Transverse colon (tissue), 4 donors: Measurements from ENCODE around the gene CREB5. TPM values are rescaled to one million over a fixed set of nuclear protein-coding genes. Genes with fewer than 3 reads are reported as not detected.
A peak's percentile ranks its signal among the peaks of the same experiment; 100 is the strongest.

Source experiments
- DNase-seq: peaks from one replicate; pipeline ENCODE4 v3.0.0-alpha.2; 2019
- H3K27ac ChIP-seq, 4 donors: fragments of 200-600 bp; sonication (generic); 2 replicates each; pipeline ENCODE4 v1.5.1; 2016 to 2018; ENCODE audit warnings: inconsistent platforms in 4 of 4
- H3K27me3 ChIP-seq: fragments of 200-600 bp; sonication (generic); 2 replicates; pipeline ENCODE4 v1.5.1; 2017; ENCODE audit warnings: inconsistent platforms
- H3K36me3 ChIP-seq, 4 donors: fragments of 200-600 bp; sonication (generic); 2 replicates each; pipeline ENCODE4 v1.5.1; 2017 to 2019; ENCODE audit warnings: inconsistent platforms in 4 of 4
- H3K4me1 ChIP-seq, 4 donors: fragments of 200-600 bp; sonication (generic); 2 replicates each; pipeline ENCODE4 v1.5.1; 2017 to 2020; ENCODE audit warnings: inconsistent platforms in 4 of 4
- H3K4me3 ChIP-seq, 4 donors: fragments of 200-600 bp; sonication (generic); 1 replicate in 1 of 4; 2 replicates in 3 of 4; pipeline versions ENCODE4 v1.5.1 to v1.6.1; 2017 to 2019; ENCODE audit warnings: inconsistent platforms in 4 of 4
- H3K9me3 ChIP-seq, 2 donors: fragments of 200-600 bp; sonication (generic); 2 replicates each; pipeline ENCODE4 v1.5.1; 2017 to 2019; ENCODE audit warnings: inconsistent platforms in 2 of 2
- EP300 ChIP-seq: sonication (generic); formaldehyde crosslinking; IDR thresholded peaks from one replicate; pipeline ENCODE4 v1.6.1; 2017; ENCODE audit warnings: antibody characterized with exemption, low read depth
- POLR2A ChIP-seq: fragments of 450-650 bp; IDR thresholded peaks from one replicate; pipeline ENCODE4 v1.6.1; 2016; ENCODE audit warnings: antibody characterized with exemption, mild to moderate bottlenecking, moderate library complexity
- POLR2AphosphoS5 ChIP-seq, 3 donors: sonication (generic); formaldehyde crosslinking; IDR thresholded peaks; one replicate each; pipeline ENCODE4 v1.6.1; 2016; ENCODE audit warnings: antibody characterized with exemption in 3 of 3
- WGBS, 2 donors: methylation state at CpG; one replicate each; pipeline ENCODE4 v1.1.5; 2018; ENCODE audit warnings: low coverage in 1 of 2; 5-methylcytosine and 5-hydroxymethylcytosine counted together
- in situ Hi-C, 4 donors: fragments of 200-750 bp; cut with MboI; loops; one replicate each; pipeline versions ENCODE4 v1.15.0 to v1.15.1; 2017; ENCODE audit warnings: low sequenced_read_pairs in 3 of 4, low pct_ligation_motif_present in 1 of 4, low pct_unique_long_range_greater_than_20kb in 1 of 4
- intact Hi-C: fragments of 100-400 bp; cut with DNase I; formaldehyde crosslinking; loops from one replicate; pipeline ENCODE4 v1.15.1; 2023; ENCODE audit warnings: low total_unique reads
- total RNA-seq, 4 donors: library from RNA; depleted of rRNA; stranded (reverse); fragments of >200 nt; gene quantifications; one replicate each; pipeline ENCODE4 v1.1.0, GENCODE V29; 2016
- TF ChIP-seq, protein P1 (sequence below), 5 experiments: fragments of 200-600 bp in 3 of 5; fragments of 450-650 bp in 2 of 5; sonication (generic) in 3 of 5; IDR thresholded peaks; 1 replicate in 2 of 5; 2 replicates in 3 of 5; pipeline ENCODE4 v1.5.1; 2016 to 2017; ENCODE audit warnings: antibody characterized with exemption in 5 of 5, inconsistent platforms in 3 of 5, mild to moderate bottlenecking in 2 of 5, moderate library complexity in 1 of 5

CREB5 gene
- total RNA-seq, 4 donors from 2014 or later, result 3.0 to 12.2 (median 7.0) TPM

DNA sequence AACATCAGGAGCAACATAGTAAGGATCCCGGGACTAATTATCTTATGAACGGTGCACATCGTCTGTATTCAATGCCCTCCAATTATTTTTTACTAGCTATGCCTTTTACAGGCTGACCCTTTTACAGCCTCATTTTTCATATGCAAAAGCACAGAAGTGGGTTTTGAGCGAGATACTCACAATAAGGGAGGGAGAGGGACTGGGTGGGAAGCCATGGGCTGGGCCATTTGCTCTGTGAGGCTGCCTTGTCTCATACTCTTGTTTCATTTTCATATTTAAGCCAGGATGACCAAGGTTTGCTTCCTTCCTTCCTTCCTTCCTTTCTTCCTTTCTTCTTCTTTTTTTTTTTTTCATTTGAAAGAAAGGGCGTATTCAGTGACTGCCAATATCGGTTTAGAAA lies 286.5 kb downstream of the CREB5 start:
- DNase-seq, result no peak
- Histone ChIP-seq H3K4me3 (no peak overlapping the region), H3K36me3 (no peaks in the 10 kb centered on the region), H3K4me1 (peaks cover 0 to 10% (median 0%) of the 10 kb centered on the region in 4 donors), H3K27me3 (no peaks in the 10 kb centered on the region), H3K9me3 (no peaks in the 10 kb centered on the region), H3K27ac (no peak overlapping the region)
- intact Hi-C loops (no loop called here), in situ Hi-C loops (loop anchor here in 1 of 4 donors (25.0 kb wide), 1 partner anchor 287 kb away; the partner anchor contains the start of gene CREB5)
- WGBS, 2 donors, result 71 to 80% methylated on average over 5 to 6 of the region's 6 CpGs
- no peak for TF ChIP-seq POLR2A
- no peak for TF ChIP-seq EP300
- TF ChIP-seq, protein P1, sequence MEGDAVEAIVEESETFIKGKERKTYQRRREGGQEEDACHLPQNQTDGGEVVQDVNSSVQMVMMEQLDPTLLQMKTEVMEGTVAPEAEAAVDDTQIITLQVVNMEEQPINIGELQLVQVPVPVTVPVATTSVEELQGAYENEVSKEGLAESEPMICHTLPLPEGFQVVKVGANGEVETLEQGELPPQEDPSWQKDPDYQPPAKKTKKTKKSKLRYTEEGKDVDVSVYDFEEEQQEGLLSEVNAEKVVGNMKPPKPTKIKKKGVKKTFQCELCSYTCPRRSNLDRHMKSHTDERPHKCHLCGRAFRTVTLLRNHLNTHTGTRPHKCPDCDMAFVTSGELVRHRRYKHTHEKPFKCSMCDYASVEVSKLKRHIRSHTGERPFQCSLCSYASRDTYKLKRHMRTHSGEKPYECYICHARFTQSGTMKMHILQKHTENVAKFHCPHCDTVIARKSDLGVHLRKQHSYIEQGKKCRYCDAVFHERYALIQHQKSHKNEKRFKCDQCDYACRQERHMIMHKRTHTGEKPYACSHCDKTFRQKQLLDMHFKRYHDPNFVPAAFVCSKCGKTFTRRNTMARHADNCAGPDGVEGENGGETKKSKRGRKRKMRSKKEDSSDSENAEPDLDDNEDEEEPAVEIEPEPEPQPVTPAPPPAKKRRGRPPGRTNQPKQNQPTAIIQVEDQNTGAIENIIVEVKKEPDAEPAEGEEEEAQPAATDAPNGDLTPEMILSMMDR (IDR thresholded peaks at IDR 0.05), result no peak
- TF ChIP-seq POLR2AphosphoS5 (IDR thresholded peaks at IDR 0.05), result no peak

DNA sequence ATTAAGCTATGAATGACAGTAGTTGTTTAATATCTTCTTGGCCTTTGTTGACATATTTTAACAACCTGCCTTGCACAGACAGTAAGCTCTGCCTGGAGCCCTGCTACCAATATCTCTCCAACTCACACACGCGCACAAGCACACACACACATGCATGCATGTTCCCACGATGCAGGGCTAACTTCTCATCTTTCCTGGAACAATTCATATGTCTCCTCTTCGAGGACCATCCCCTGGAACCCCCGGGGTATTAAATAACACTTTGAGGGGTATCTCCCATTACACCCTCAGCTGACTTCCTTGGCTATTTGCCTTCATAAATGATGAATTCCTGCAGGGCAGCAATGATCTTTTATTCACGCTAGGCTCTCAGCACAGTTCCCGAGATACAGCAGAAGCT lies 287.8 kb downstream of the CREB5 start:
- intact Hi-C loops (no loop called here), in situ Hi-C loops (no loop called here)
- peak overlapping the region in 1 of 4 donors; percentile 41 for H3K27ac ChIP-seq
- no peak overlapping the region for H3K4me3 ChIP-seq
- TF ChIP-seq POLR2AphosphoS5 (IDR thresholded peaks at IDR 0.05) (no peak), POLR2A (no peak), EP300 (no peak)
- TF ChIP-seq, protein P1 (IDR thresholded peaks at IDR 0.05), result no peak
- no peaks in the 10 kb centered on the region for H3K36me3 ChIP-seq
- peaks cover 0 to 10% (median 0%) of the 10 kb centered on the region in 4 donors for H3K4me1 ChIP-seq
- WGBS, 2 donors, result 81 to 84% methylated on average over 7 of the region's 7 CpGs
- no peak for DNase-seq
- no peaks in the 10 kb centered on the region for H3K9me3 ChIP-seq
- no peaks in the 10 kb centered on the region for H3K27me3 ChIP-seq

DNA sequence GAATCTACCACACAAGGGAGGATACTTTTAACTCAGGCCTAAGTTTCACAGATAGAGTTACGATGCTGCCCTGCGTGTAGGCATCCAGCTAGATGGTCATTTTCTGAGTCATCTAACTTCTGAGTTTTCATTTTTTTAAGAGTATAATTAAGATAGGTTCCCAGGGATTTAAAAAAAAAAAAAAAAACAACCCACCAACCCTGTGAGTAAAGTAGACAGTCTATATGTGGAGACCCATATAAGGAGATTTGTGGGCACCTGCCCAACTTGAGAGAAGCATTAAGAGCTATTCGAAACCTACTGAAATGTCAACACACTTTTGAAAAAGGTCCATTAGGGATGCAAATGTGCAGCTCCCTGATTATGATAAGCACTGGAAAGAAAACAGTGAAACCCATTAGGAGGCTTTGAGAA lies 288.5 kb downstream of the CREB5 start:
- Histone ChIP-seq H3K4me3 (no peak overlapping the region), H3K27me3 (no peaks in the 10 kb centered on the region), H3K4me1 (peaks cover 0 to 10% (median 0%) of the 10 kb centered on the region in 4 donors), H3K27ac (peak overlapping the region in 1 of 4 donors; percentile 41), H3K36me3 (no peaks in the 10 kb centered on the region), H3K9me3 (no peaks in the 10 kb centered on the region)
- TF ChIP-seq EP300 (no peak), POLR2A (no peak), POLR2AphosphoS5 (IDR thresholded peaks at IDR 0.05) (no peak)
- TF ChIP-seq, protein P1 (IDR thresholded peaks at IDR 0.05), result no peak
- no peak for DNase-seq
- intact Hi-C loops (no loop called here), in situ Hi-C loops (no loop called here)
- WGBS, 2 donors, result 76 to 77% methylated on average over 3 of the region's 3 CpGs

DNA sequence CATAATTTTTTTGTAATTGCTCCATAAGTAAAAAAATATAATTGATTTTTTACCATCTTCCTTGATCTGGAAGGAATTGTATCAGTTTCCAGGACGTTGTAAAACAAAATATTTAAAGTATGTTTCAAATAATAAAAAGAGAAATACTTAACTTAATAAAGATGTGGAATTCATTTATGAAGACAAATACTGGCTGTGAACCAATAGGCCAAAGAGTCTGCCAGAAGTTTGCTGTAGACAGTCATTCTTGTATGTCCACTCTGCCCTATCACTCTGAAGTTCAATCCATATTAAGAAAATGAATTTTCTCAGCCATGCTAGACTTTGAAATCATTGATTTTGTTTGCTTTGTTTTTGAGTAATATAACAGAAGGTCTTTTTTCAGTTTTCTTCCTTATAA lies 289.4 kb downstream of the CREB5 start:
- intact Hi-C loops (no loop called here), in situ Hi-C loops (no loop called here)
- H3K9me3 ChIP-seq, result no peaks in the 10 kb centered on the region
- no peak overlapping the region for H3K4me3 ChIP-seq
- H3K4me1 ChIP-seq, result peaks cover 0 to 10% (median 0%) of the 10 kb centered on the region in 4 donors
- H3K27me3 ChIP-seq, result no peaks in the 10 kb centered on the region
- TF ChIP-seq POLR2A (no peak), EP300 (no peak), POLR2AphosphoS5 (IDR thresholded peaks at IDR 0.05) (no peak)
- TF ChIP-seq, protein P1 (IDR thresholded peaks at IDR 0.05), result no peak
- no peak overlapping the region for H3K27ac ChIP-seq
- no peaks in the 10 kb centered on the region for H3K36me3 ChIP-seq
- no peak for DNase-seq
- 38 to 51% methylated on average over 1 of the region's 1 CpG for WGBS, 2 donors
